Body of pancreas (tissue), 4 donors: ENCODE measurements around the gene KYAT1. TPM values are rescaled to one million over a fixed set of nuclear protein-coding genes. Genes with fewer than 3 reads are reported as not detected.
A peak's percentile ranks its signal among the peaks of the same experiment; 100 is the strongest.
"Not testable (repeated sequence)": the region's sequence is repeated elsewhere in the genome, so short reads cannot be mapped to it uniquely, and the experiment has no call there.

Source experiments
- ATAC-seq: fragments of 150-250 bp; one replicate; pipeline ENCODE4 v1.9.1; 2016
- DNase-seq, 4 donors: peaks; one replicate each; pipeline ENCODE4 v3.0.0-alpha.2; 2019
- H3K27ac ChIP-seq, 4 donors: fragments of 200-600 bp; sonication (generic); 1 replicate in 3 of 4; 2 replicates in 1 of 4; pipeline versions ENCODE4 v1.5.1 to v1.6.1; 2016 to 2019; ENCODE audit warnings: mild to moderate bottlenecking in 1 of 4, mixed read lengths in 1 of 4, moderate library complexity in 1 of 4
- H3K27me3 ChIP-seq, 2 donors: fragments of 200-600 bp; sonication (generic); one replicate each; pipeline ENCODE4 v1.6.0; 2016; ENCODE audit warnings: mild to moderate bottlenecking in 1 of 2
- H3K36me3 ChIP-seq, 2 donors: fragments of 200-600 bp; sonication (generic); replicated peaks in 1 of 2; 2 replicates each; pipeline ENCODE4 v1.5.1; 2016; ENCODE audit warnings: low read depth in 2 of 2; ENCODE audit not compliant: insufficient read depth in 1 of 2
- H3K4me1 ChIP-seq: fragments of 200-600 bp; sonication (generic); one replicate; pipeline ENCODE4 v1.6.0; 2016
- H3K4me3 ChIP-seq, 2 donors: fragments of 200-600 bp; sonication (generic); 1 replicate in 1 of 2; 2 replicates in 1 of 2; pipeline ENCODE4 v1.5.1; 2016 to 2019
- H3K9me3 ChIP-seq, 3 donors: fragments of 200-600 bp; sonication (generic); 1 replicate in 2 of 3; 2 replicates in 1 of 3; pipeline ENCODE4 v1.5.1; 2016
- CTCF ChIP-seq, 7 experiments: fragments of 450-650 bp in 4 of 7; fragments of 200-600 bp in 3 of 7; sonication (generic) in 3 of 7; IDR thresholded peaks; one replicate each; pipeline ENCODE4 v1.5.1; 2016 to 2019; ENCODE audit warnings: antibody characterized with exemption in 7 of 7
- POLR2A ChIP-seq, 3 donors: fragments of 450-650 bp; IDR thresholded peaks; one replicate each; pipeline ENCODE4 v1.6.1; 2016; ENCODE audit warnings: antibody characterized with exemption in 3 of 3, mild to moderate bottlenecking in 2 of 3
- WGBS, 2 donors: methylation state at CpG; one replicate each; pipeline ENCODE4 v1.1.5; 2017; 5-methylcytosine and 5-hydroxymethylcytosine counted together
- intact Hi-C: fragments of 100-400 bp; cut with DNase I; formaldehyde crosslinking; loops from one replicate; pipeline ENCODE4 v1.15.1; 2023
- total RNA-seq, 2 donors: library from RNA; depleted of rRNA; stranded (reverse); fragments of >200 nt; gene quantifications; one replicate each; pipeline ENCODE4 v1.1.0, GENCODE V29; 2016

Gene KYAT1
- total RNA-seq, 2 donors from 2014 or later, result 2.6 to 4.3 TPM

GRCh38 chr9:128877852-128878251, 3.9 kb downstream of the KYAT1 start:
- WGBS, 2 donors, result 73 to 86% methylated on average over 5 of the region's 5 CpGs
- intact Hi-C loops, result no loop called here
- peak overlapping the region in 1 of 4 donors; percentile 31 for H3K27ac ChIP-seq

DNA sequence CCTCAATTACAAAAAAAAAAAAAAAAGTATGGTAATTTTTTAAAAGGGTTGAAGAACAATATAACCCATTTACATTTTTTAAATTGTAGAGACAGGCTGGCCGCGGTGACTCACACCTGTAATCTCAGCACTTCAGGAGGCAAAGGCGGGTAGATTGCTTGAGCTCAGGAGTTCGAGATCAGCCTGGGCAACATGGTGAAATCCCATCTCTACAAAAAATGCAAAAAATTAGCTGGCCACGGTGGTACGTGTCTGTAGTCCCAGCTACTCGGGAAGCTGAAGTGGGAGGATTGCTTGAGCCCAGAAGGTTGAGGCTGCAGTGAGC, 10.8 kb downstream of the KYAT1 start:
- WGBS, 2 donors, result 83 to 84% methylated on average over 7 of the region's 7 CpGs
- H3K4me3 ChIP-seq, H3K27me3 ChIP-seq, H3K9me3 ChIP-seq, H3K27ac ChIP-seq, H3K4me1 ChIP-seq, intact Hi-C loops, H3K36me3 ChIP-seq, DNase-seq, ATAC-seq: not testable (repeated sequence)

More at GRCh38 chr9:128877852-128878251, 3.9 kb downstream of the KYAT1 start:
- Histone ChIP-seq H3K4me1 (peaks cover 32% of the 10 kb centered on the region), H3K4me3 (no peak overlapping the region), H3K9me3 (no peaks in the 10 kb centered on the region), H3K36me3 (no peaks in the 10 kb centered on the region), H3K27me3 (no peaks in the 10 kb centered on the region)
- DNase-seq (no peak), ATAC-seq (no peak)
- TF ChIP-seq CTCF (IDR thresholded peaks at IDR 0.05) (no peak), POLR2A (IDR thresholded peaks at IDR 0.05) (no peak)

- DNase-seq (no peak), ATAC-seq (no peak)
- intact Hi-C loops, result no loop called here
- H3K4me1 ChIP-seq, result no peaks in the 10 kb centered on the region
- no peaks in the 10 kb centered on the region for H3K27me3 ChIP-seq
- TF ChIP-seq CTCF (IDR thresholded peaks at IDR 0.05) (no peak), POLR2A (IDR thresholded peaks at IDR 0.05) (no peak)
- H3K4me3 ChIP-seq, result no peak overlapping the region
- no peaks in the 10 kb centered on the region for H3K9me3 ChIP-seq
- no peak overlapping the region for H3K27ac ChIP-seq
- no peaks in the 10 kb centered on the region for H3K36me3 ChIP-seq
- 83% methylated on average over 7 of the region's 7 CpGs for WGBS, 2 donors
These were observed 11.4 kb downstream of the KYAT1 start for GRCh38 chr9:128870128-128870940.

DNA sequence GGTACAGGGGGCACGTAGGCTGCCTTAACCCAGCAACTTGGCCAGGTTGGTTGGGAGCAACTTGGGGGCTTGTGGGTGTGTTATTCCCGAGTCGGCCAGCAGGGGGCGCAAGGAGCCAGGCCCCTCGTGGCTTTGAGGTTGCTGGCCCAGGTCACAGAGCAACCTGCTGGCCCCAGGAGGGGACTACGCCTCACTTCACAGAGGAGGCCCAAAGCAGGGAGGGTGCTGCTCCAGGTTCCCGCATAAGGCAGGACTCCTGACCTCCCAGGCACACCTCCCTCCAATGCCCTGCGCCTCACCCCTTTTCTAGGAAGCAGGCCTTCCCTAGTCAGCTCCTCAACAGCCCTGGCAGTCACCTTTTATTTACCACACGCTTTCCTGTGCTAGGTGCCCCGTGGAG, 18.1 kb downstream of the KYAT1 start:
- H3K4me1 ChIP-seq, result peaks cover 23% of the 10 kb centered on the region
- WGBS, 2 donors, result 5 to 29% methylated on average over 5 to 10 of the region's 10 CpGs
- H3K36me3 ChIP-seq, result no peaks in the 10 kb centered on the region
- TF ChIP-seq POLR2A (IDR thresholded peaks at IDR 0.05), result no peak
- peak; percentile 82 to 96 (median 91) for TF ChIP-seq CTCF (IDR thresholded peaks at IDR 0.05)
- DNase-seq (peak; percentile 73 to 83 (median 78)), ATAC-seq (peak; percentile 74)
- H3K27me3 ChIP-seq, result no peaks in the 10 kb centered on the region
- peak overlapping the region in 1 of 4 donors; percentile 65 for H3K27ac ChIP-seq
- H3K4me3 ChIP-seq, result no peak overlapping the region
- H3K9me3 ChIP-seq, result no peaks in the 10 kb centered on the region
- intact Hi-C loops, result loop anchor here (5.0 kb wide), 1 partner anchor 64 kb away; no protein-coding TSS in a partner anchor

- TF ChIP-seq CTCF (IDR thresholded peaks at IDR 0.05) (no peak), POLR2A (IDR thresholded peaks at IDR 0.05) (no peak)
- Histone ChIP-seq H3K4me3 (no peak overlapping the region), H3K27me3 (no peaks in the 10 kb centered on the region), H3K4me1 (peaks cover 23% of the 10 kb centered on the region), H3K36me3 (no peaks in the 10 kb centered on the region), H3K9me3 (no peaks in the 10 kb centered on the region), H3K27ac (peak overlapping the region; percentile 58 to 75 (median 65))
- ATAC-seq (peak; percentile 76), DNase-seq (peak; percentile 70 to 89 (median 83))
- WGBS, 2 donors, result 10 to 20% methylated on average over 5 to 6 of the region's 6 CpGs
- intact Hi-C loops, result loop anchor here (5.0 kb wide), 1 partner anchor 65 kb away; no protein-coding TSS in a partner anchor
These were observed 19.3 kb downstream of the KYAT1 start for GRCh38 chr9:128862401-128862851.
